A549 (cell line): ENCODE data around the gene GAK.

Experiments used
- BHLHE40 ChIP-seq: IDR thresholded peaks from 2 replicates; pipeline ENCODE4 v1.6.1; 2012; ENCODE audit warnings: low read depth, low read length, inconsistent platforms
- CEBPB ChIP-seq, 2 experiments: fragments of >200 bp in 1 of 2; sonication (Bioruptor Twin) in 1 of 2; formaldehyde crosslinking in 1 of 2; IDR thresholded peaks; 2 replicates each; pipeline ENCODE4 v1.6.1; 2012 to 2016
- EP300 ChIP-seq, 2 experiments: fragments of >200 bp; sonication (Bioruptor Twin); formaldehyde crosslinking; IDR thresholded peaks; 2 replicates in 1 of 2; 3 replicates in 1 of 2; pipeline ENCODE4 v1.6.1; 2016 to 2017
- HDAC2 ChIP-seq: fragments of 200-600 bp; sonication (generic); IDR thresholded peaks from 2 replicates; pipeline ENCODE4 v1.6.1; 2016
- JUN ChIP-seq, 2 experiments: fragments of >200 bp; sonication (Bioruptor Twin); formaldehyde crosslinking; IDR thresholded peaks; 2 replicates in 1 of 2; 3 replicates in 1 of 2; pipeline ENCODE4 v1.6.1; 2016 to 2017
- JUNB ChIP-seq: fragments of >200 bp; sonication (Bioruptor Twin); formaldehyde crosslinking; IDR thresholded peaks from 2 replicates; pipeline ENCODE4 v1.6.1; 2016
- POLR2A ChIP-seq: IDR thresholded peaks from 2 replicates; pipeline ENCODE4 v1.6.1; 2012; ENCODE audit warnings: mild to moderate bottlenecking, low read length
- POLR2AphosphoS2 ChIP-seq: conservative IDR thresholded peaks from 2 replicates; pipeline ENCODE4 v1.6.1; 2012; ENCODE audit warnings: low read length, improper control_type of control experiment, inconsistent platforms
- RFX5 ChIP-seq: fragments of 450-650 bp; IDR thresholded peaks from 2 replicates; pipeline ENCODE4 v1.7.1; 2014; ENCODE audit warnings: antibody characterized with exemption, mild to moderate bottlenecking, moderate library complexity
- TF ChIP-seq, protein P1 (sequence below): IDR thresholded peaks from 2 replicates; pipeline ENCODE4 v1.6.1; 2012
- TF ChIP-seq, protein P2 (sequence below): fragments of 200-600 bp; sonication (generic); IDR thresholded peaks from 2 replicates; pipeline ENCODE4 v1.6.1; 2016; ENCODE audit warnings: antibody characterized with exemption, mild to moderate bottlenecking, moderate library complexity
- TF ChIP-seq, protein P3 (sequence below): fragments of >200 bp; sonication (Bioruptor Twin); formaldehyde crosslinking; IDR thresholded peaks from 3 replicates; pipeline ENCODE4 v1.5.1; 2016
- TF ChIP-seq, protein P4 (sequence below): fragments of 450-650 bp; IDR thresholded peaks from 2 replicates; pipeline ENCODE4 v1.6.1; 2014; ENCODE audit warnings: antibody characterized with exemption
- TF ChIP-seq, protein P5 (sequence below): IDR thresholded peaks from 2 replicates; pipeline ENCODE4 v1.6.1; 2012; ENCODE audit warnings: low read depth, borderline replicate concordance

DNA sequence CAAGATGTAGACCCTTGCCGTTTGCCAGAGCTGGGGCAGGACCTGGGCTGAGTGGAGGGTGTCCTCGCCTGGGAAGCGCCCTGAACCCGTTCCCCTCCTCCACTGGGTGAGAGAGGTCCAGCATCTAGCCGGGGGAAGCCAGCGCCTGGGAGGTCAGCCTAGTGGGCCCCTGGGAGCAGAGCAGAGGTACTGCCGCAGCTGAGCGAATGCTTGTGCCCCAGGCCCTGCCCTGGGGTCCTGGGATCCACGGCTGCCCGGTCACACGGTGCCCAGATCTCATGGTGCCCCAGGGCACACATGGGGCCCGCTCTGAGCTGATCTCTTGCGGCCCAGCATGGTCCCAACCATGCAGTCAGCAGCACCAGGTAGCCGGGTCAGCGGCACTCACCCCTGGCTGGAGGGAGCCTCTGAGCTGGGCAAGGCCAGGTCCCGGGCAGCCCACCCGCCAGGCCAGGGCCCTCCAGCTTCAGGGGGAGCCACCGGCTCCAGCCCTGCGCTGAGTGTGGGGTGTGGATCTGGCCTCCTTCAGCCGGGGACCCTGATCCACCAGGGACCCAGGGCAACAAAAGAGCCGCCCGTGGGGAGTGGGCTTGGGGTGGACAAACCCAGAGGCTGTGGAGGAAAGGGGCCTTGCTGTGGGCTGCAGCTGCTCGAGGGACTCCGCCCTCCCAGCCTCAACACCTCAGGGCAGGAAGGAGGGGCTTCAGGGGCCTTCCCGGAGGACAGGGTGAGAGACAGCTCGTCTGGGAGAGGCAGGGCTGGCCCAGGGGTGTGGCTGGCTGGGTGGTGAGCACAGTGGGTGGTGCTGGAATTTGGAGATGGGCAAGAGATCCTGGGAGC lies 102.1 kb downstream of the GAK start:
- TF ChIP-seq JUNB (no peak), RFX5 (no peak), POLR2A (no peak), HDAC2 (no peak), EP300 (IDR thresholded peaks at IDR 0.05) (no peak), BHLHE40 (no peak), JUN (IDR thresholded peaks at IDR 0.05) (no peak), CEBPB (IDR thresholded peaks at IDR 0.05) (no peak), POLR2AphosphoS2 (no peak)
- TF ChIP-seq, protein P1, sequence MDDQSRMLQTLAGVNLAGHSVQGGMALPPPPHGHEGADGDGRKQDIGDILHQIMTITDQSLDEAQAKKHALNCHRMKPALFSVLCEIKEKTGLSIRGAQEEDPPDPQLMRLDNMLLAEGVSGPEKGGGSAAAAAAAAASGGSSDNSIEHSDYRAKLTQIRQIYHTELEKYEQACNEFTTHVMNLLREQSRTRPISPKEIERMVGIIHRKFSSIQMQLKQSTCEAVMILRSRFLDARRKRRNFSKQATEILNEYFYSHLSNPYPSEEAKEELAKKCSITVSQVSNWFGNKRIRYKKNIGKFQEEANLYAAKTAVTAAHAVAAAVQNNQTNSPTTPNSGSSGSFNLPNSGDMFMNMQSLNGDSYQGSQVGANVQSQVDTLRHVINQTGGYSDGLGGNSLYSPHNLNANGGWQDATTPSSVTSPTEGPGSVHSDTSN: no peak
- TF ChIP-seq, protein P2, sequence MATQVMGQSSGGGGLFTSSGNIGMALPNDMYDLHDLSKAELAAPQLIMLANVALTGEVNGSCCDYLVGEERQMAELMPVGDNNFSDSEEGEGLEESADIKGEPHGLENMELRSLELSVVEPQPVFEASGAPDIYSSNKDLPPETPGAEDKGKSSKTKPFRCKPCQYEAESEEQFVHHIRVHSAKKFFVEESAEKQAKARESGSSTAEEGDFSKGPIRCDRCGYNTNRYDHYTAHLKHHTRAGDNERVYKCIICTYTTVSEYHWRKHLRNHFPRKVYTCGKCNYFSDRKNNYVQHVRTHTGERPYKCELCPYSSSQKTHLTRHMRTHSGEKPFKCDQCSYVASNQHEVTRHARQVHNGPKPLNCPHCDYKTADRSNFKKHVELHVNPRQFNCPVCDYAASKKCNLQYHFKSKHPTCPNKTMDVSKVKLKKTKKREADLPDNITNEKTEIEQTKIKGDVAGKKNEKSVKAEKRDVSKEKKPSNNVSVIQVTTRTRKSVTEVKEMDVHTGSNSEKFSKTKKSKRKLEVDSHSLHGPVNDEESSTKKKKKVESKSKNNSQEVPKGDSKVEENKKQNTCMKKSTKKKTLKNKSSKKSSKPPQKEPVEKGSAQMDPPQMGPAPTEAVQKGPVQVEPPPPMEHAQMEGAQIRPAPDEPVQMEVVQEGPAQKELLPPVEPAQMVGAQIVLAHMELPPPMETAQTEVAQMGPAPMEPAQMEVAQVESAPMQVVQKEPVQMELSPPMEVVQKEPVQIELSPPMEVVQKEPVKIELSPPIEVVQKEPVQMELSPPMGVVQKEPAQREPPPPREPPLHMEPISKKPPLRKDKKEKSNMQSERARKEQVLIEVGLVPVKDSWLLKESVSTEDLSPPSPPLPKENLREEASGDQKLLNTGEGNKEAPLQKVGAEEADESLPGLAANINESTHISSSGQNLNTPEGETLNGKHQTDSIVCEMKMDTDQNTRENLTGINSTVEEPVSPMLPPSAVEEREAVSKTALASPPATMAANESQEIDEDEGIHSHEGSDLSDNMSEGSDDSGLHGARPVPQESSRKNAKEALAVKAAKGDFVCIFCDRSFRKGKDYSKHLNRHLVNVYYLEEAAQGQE: no peak
- TF ChIP-seq, protein P3, sequence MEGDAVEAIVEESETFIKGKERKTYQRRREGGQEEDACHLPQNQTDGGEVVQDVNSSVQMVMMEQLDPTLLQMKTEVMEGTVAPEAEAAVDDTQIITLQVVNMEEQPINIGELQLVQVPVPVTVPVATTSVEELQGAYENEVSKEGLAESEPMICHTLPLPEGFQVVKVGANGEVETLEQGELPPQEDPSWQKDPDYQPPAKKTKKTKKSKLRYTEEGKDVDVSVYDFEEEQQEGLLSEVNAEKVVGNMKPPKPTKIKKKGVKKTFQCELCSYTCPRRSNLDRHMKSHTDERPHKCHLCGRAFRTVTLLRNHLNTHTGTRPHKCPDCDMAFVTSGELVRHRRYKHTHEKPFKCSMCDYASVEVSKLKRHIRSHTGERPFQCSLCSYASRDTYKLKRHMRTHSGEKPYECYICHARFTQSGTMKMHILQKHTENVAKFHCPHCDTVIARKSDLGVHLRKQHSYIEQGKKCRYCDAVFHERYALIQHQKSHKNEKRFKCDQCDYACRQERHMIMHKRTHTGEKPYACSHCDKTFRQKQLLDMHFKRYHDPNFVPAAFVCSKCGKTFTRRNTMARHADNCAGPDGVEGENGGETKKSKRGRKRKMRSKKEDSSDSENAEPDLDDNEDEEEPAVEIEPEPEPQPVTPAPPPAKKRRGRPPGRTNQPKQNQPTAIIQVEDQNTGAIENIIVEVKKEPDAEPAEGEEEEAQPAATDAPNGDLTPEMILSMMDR: no peak
- TF ChIP-seq, protein P4, sequence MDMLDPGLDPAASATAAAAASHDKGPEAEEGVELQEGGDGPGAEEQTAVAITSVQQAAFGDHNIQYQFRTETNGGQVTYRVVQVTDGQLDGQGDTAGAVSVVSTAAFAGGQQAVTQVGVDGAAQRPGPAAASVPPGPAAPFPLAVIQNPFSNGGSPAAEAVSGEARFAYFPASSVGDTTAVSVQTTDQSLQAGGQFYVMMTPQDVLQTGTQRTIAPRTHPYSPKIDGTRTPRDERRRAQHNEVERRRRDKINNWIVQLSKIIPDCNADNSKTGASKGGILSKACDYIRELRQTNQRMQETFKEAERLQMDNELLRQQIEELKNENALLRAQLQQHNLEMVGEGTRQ: no peak
- TF ChIP-seq, protein P5, sequence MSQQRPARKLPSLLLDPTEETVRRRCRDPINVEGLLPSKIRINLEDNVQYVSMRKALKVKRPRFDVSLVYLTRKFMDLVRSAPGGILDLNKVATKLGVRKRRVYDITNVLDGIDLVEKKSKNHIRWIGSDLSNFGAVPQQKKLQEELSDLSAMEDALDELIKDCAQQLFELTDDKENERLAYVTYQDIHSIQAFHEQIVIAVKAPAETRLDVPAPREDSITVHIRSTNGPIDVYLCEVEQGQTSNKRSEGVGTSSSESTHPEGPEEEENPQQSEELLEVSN: no peak
